GM23248 (cell line): Measurements from ENCODE around the gene HYDIN. TPM values are rescaled to one million over a fixed set of nuclear protein-coding genes. Genes with fewer than 3 reads are reported as not detected.
"Not testable (repeated sequence)": the region's sequence is repeated elsewhere in the genome, so short reads cannot be mapped to it uniquely, and the experiment has no call there.

Experiments used
- DNase-seq: peaks from one replicate; pipeline ENCODE4 v3.0.0-alpha.2; 2015
- H2AFZ ChIP-seq: fragments of 200-600 bp; sonication (generic); 2 replicates; pipeline ENCODE4 v1.6.1; 2016; ENCODE audit warnings: antibody characterized with exemption
- H3F3A ChIP-seq: fragments of 200-600 bp; sonication (generic); 2 replicates; pipeline ENCODE4 v1.6.1; 2016; ENCODE audit warnings: mild to moderate bottlenecking, antibody characterized with exemption, mixed run types; ENCODE audit not compliant: insufficient read depth
- H3K27ac ChIP-seq: fragments of 200-600 bp; sonication (generic); 2 replicates; pipeline ENCODE4 v1.5.1; 2016; ENCODE audit warnings: mild to moderate bottlenecking
- H3K27me3 ChIP-seq: fragments of 200-600 bp; sonication (generic); replicated peaks from 2 replicates; pipeline ENCODE4 v1.6.1; 2016; ENCODE audit warnings: mild to moderate bottlenecking; ENCODE audit not compliant: insufficient read depth
- H3K36me3 ChIP-seq: fragments of 200-600 bp; sonication (generic); 2 replicates; pipeline ENCODE4 v1.6.1; 2016; ENCODE audit warnings: low read depth, mild to moderate bottlenecking
- H3K4me1 ChIP-seq: fragments of 200-600 bp; sonication (generic); 2 replicates; pipeline ENCODE4 v1.6.1; 2016; ENCODE audit warnings: mild to moderate bottlenecking; ENCODE audit not compliant: insufficient read depth
- H3K4me2 ChIP-seq: fragments of 200-600 bp; sonication (generic); one replicate; pipeline ENCODE4 v1.6.1; 2016; ENCODE audit warnings: mild to moderate bottlenecking; ENCODE audit not compliant: unreplicated experiment
- H3K4me3 ChIP-seq: fragments of 200-600 bp; sonication (generic); 2 replicates; pipeline ENCODE4 v1.5.1; 2016; ENCODE audit warnings: mild to moderate bottlenecking
- H3K79me2 ChIP-seq: fragments of 200-600 bp; sonication (generic); 2 replicates; pipeline ENCODE4 v1.6.1; 2016; ENCODE audit warnings: mild to moderate bottlenecking; ENCODE audit not compliant: insufficient read depth
- H3K9ac ChIP-seq: fragments of 200-600 bp; sonication (generic); 2 replicates; pipeline ENCODE4 v1.6.1; 2016; ENCODE audit warnings: mild to moderate bottlenecking
- H3K9me2 ChIP-seq: fragments of 200-600 bp; sonication (generic); 2 replicates; pipeline ENCODE4 v1.6.1; 2016; ENCODE audit warnings: mixed run types, mild to moderate bottlenecking, moderate library complexity; ENCODE audit not compliant: insufficient read depth
- H3K9me3 ChIP-seq: fragments of 200-600 bp; sonication (generic); one replicate; pipeline ENCODE4 v1.6.1; 2017; ENCODE audit warnings: low read depth
- H4K20me1 ChIP-seq: fragments of 200-600 bp; sonication (generic); 2 replicates; pipeline ENCODE4 v1.6.0; 2016; ENCODE audit not compliant: insufficient read depth
- WGBS, 2 experiments: methylation state at CpG; one replicate each; pipeline ENCODE4 v1.1.6; 2015 to 2017; ENCODE audit warnings: low lambda C conversion rate in 2 of 2, low coverage in 1 of 2; ENCODE audit errors: missing lambda C conversion rate in 2 of 2; 5-methylcytosine and 5-hydroxymethylcytosine counted together
- in situ Hi-C: fragments of 300-500 bp; cut with MboI; formaldehyde crosslinking; loops from 2 replicates; pipeline ENCODE4 v1.15.0; 2020
- polyA plus RNA-seq: library from polyadenylated mRNA; unstranded; fragments of >200 nt; fragmentation: Nextera tagmentation; extraction: Ambion mirVana; gene quantifications from 2 replicates; pipeline ENCODE4 v1.2.1, GENCODE V29; 2016
- total RNA-seq: library from RNA; depleted of rRNA; stranded (reverse); fragments of >200 nt; shearing (Covaris generic); gene quantifications from 2 replicates; pipeline ENCODE4 v1.2.3, GENCODE V29; 2014

HYDIN gene
- total and polyA plus RNA-seq, 2 experiments from 2014 or later: 0.50 to 0.54 TPM

DNA sequence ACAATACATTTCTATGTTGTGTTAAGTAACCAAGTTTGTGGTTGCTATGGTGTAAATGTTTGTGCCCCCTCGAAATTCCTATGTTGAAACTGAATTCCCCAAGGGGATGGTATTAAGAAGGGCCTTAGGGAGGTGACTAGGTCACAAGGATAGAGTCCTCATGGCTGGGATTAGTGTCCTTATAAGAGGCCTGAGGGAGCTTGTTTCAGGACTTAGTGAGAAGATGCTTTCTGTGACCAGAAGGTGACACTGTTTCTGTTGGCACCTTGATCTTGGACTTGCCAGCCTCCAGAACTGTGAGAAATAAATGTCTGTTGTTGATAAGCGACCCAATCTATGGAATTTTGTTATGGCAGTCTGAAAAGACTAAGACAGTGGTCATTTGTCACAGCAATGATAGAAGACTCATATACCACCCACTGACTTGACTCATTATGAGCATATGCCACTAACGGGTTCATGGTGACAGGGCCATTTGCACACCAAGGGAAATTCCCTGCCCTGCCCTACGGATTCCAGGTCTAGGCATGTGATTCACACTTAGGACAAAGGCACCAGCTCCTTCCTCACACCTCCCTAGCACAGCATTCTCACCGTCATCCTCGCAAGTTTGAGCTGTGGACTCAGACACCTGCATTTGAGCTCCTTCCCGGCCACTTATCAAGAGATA is 290.7 kb downstream of the HYDIN start:
- H3K36me3 ChIP-seq, H3K9me2 ChIP-seq, H3K27me3 ChIP-seq, H3F3A ChIP-seq, H3K4me2 ChIP-seq, H3K4me1 ChIP-seq, H3K4me3 ChIP-seq, DNase-seq, H3K27ac ChIP-seq, in situ Hi-C loops, H4K20me1 ChIP-seq, H2AFZ ChIP-seq, H3K9ac ChIP-seq, H3K79me2 ChIP-seq, H3K9me3 ChIP-seq: not testable (repeated sequence)
- 65 to 71% methylated on average over 3 to 4 of the region's 7 CpGs for WGBS, 2 experiments

- H2AFZ ChIP-seq, H3K9ac ChIP-seq, H3K36me3 ChIP-seq, H3K4me2 ChIP-seq, H3K4me3 ChIP-seq, H3F3A ChIP-seq, H3K27me3 ChIP-seq, H3K79me2 ChIP-seq, H3K4me1 ChIP-seq, H3K9me3 ChIP-seq, H4K20me1 ChIP-seq, H3K27ac ChIP-seq, in situ Hi-C loops, H3K9me2 ChIP-seq, DNase-seq: not testable (repeated sequence)
- 17 to 34% methylated on average over 8 of the region's 12 CpGs for WGBS, 2 experiments
Observed at GRCh38 chr16:70936781-70937525, 293.6 kb downstream of the HYDIN start.

GRCh38 chr16:70935325-70935724 is 295.2 kb downstream of the HYDIN start:
- H3K9ac ChIP-seq, H3K9me2 ChIP-seq, DNase-seq, H3K27me3 ChIP-seq, H3K27ac ChIP-seq, H2AFZ ChIP-seq, in situ Hi-C loops, H3K9me3 ChIP-seq, H4K20me1 ChIP-seq, H3K4me1 ChIP-seq, H3K79me2 ChIP-seq, H3K4me2 ChIP-seq, H3K36me3 ChIP-seq, H3K4me3 ChIP-seq, H3F3A ChIP-seq: not testable (repeated sequence)
- 57% methylated on average over 1 of the region's 4 CpGs for WGBS, 2 experiments

DNA sequence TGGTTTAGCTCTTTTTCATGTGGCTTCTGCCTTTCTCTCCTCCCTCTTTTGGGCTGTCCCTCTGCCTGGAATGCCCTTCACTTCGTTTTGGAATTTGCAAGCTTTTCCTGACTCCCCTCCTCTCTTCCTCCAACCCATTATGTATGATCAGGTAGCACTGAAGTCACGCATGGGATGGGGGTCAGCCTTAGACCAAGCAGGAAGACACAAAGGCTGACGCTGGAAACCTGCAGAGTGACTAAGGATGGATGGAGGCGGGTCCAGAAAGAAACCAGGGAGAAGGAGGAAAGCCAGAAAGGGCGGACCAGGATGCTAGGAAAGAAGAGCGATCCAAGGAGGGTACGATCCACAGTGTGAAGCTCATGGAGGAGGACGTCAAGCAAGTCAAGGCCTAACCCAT is 296.8 kb downstream of the HYDIN start:
- H3K36me3 ChIP-seq, H3K9ac ChIP-seq, H3K27ac ChIP-seq, in situ Hi-C loops, H3K4me2 ChIP-seq, H3K9me2 ChIP-seq, H2AFZ ChIP-seq, H3K79me2 ChIP-seq, H3F3A ChIP-seq, H3K9me3 ChIP-seq, H3K4me3 ChIP-seq, H4K20me1 ChIP-seq, DNase-seq, H3K27me3 ChIP-seq, H3K4me1 ChIP-seq: not testable (repeated sequence)
- 79 to 80% methylated on average over 8 of the region's 8 CpGs for WGBS, 2 experiments

DNA sequence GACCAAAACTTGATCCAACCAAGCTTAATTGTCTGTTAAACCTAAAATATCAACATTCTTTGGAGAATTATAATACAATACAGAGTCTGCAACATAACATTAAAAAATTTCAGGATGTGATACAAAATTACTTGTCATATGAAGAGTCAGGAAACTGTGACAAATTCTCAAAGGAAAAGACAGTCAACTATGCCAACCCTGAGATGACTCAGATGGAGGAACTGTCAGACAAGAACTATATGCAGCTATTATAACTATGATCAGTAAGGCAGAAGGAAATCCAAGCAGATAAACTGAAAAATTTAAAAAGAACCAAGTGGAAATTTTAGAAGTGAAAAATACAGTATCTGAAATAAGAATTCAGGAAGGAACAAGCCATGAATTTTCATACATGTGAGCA is 299.8 kb downstream of the HYDIN start:
- H3K4me2 ChIP-seq, H3K9me3 ChIP-seq, H3K27me3 ChIP-seq, H4K20me1 ChIP-seq, H3K27ac ChIP-seq, H3K4me1 ChIP-seq, H2AFZ ChIP-seq, H3K36me3 ChIP-seq, in situ Hi-C loops, H3K9me2 ChIP-seq, DNase-seq, H3K79me2 ChIP-seq, H3K4me3 ChIP-seq, H3K9ac ChIP-seq, H3F3A ChIP-seq: not testable (repeated sequence)

- in situ Hi-C loops, H3K27me3 ChIP-seq: not testable (repeated sequence)
- WGBS, 2 experiments: 4 to 7% methylated on average over 5 to 6 of the region's 6 CpGs
Observed at GRCh38 chr16:70922164-70922563, 308.4 kb downstream of the HYDIN start.

GRCh38 chr16:70920661-70921060 is 309.9 kb downstream of the HYDIN start:
- in situ Hi-C loops, H3K27me3 ChIP-seq, DNase-seq, H3K36me3 ChIP-seq, H3K27ac ChIP-seq, H3F3A ChIP-seq, H3K4me1 ChIP-seq, H3K9ac ChIP-seq, H3K4me3 ChIP-seq, H4K20me1 ChIP-seq, H2AFZ ChIP-seq, H3K9me3 ChIP-seq, H3K9me2 ChIP-seq, H3K4me2 ChIP-seq, H3K79me2 ChIP-seq: not testable (repeated sequence)
- 73 to 75% methylated on average over 14 to 21 of the region's 22 CpGs for WGBS, 2 experiments

More at GRCh38 chr16:70922164-70922563, 308.4 kb downstream of the HYDIN start:
- not testable (repeated sequence) for H3K9ac ChIP-seq, H3K9me2 ChIP-seq, H3K27ac ChIP-seq, H3K79me2 ChIP-seq, H3K4me3 ChIP-seq, H3K36me3 ChIP-seq, H3F3A ChIP-seq, H3K4me2 ChIP-seq, DNase-seq, H4K20me1 ChIP-seq, H2AFZ ChIP-seq, H3K4me1 ChIP-seq, H3K9me3 ChIP-seq
